LNCaP clone FGC (cell line): ENCODE results near the gene CPN2.

Source experiments
- DNase-seq: peaks from one replicate; pipeline ENCODE4 v3.0.0-alpha.2; 2011; ENCODE audit warnings: low read depth
- H3K4me3 ChIP-seq: 2 replicates; pipeline ENCODE4 v1.5.1; 2011; ENCODE audit warnings: mild to moderate bottlenecking, low read depth, low read length, control low read depth
- TF ChIP-seq, protein P1 (sequence below): IDR thresholded peaks from 2 replicates; pipeline ENCODE4 v1.5.1; 2012; ENCODE audit warnings: mild to moderate bottlenecking; ENCODE audit not compliant: control insufficient read depth, insufficient read depth; ENCODE audit errors: extremely low read depth

The CPN2 gene

DNA sequence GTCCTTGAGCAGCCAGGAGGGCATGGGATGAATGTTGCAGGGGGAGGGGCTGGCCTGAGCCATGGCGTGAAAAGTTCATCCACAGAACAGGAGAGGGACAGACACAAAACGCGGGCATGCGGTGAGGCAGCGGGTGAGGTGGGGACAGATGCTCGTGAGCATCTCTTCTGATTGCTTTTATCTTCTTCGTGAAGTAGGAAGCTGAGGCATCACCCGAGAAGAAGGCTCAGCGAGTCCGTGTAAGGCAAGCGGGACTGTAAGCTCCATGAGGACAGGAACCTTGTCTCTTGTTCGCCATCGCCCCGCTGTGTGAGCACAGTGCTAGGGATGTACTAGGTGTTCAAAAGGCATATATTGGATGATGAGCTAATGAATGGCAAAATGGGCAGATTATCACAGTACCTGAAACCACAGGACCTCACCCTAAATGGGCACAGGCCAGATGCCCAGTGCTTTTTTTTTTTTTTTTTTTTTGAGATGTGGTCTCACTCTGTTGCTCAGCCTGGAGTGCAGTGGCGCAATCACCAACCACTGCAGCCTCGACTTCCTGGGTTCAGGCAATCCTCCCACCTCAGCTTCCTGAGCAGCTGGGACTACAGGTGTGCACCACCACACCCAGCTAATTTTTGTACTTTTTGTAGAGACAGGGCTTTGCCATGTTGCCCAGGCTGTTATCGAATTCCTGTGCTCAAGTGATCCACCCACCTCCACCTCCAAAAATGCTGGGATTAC, 46.8 kb downstream of the CPN2 start:
- H3K4me3 ChIP-seq, result no peak overlapping the region
- DNase-seq, result no peak
- TF ChIP-seq, protein P1, sequence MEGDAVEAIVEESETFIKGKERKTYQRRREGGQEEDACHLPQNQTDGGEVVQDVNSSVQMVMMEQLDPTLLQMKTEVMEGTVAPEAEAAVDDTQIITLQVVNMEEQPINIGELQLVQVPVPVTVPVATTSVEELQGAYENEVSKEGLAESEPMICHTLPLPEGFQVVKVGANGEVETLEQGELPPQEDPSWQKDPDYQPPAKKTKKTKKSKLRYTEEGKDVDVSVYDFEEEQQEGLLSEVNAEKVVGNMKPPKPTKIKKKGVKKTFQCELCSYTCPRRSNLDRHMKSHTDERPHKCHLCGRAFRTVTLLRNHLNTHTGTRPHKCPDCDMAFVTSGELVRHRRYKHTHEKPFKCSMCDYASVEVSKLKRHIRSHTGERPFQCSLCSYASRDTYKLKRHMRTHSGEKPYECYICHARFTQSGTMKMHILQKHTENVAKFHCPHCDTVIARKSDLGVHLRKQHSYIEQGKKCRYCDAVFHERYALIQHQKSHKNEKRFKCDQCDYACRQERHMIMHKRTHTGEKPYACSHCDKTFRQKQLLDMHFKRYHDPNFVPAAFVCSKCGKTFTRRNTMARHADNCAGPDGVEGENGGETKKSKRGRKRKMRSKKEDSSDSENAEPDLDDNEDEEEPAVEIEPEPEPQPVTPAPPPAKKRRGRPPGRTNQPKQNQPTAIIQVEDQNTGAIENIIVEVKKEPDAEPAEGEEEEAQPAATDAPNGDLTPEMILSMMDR, result no peak

DNA sequence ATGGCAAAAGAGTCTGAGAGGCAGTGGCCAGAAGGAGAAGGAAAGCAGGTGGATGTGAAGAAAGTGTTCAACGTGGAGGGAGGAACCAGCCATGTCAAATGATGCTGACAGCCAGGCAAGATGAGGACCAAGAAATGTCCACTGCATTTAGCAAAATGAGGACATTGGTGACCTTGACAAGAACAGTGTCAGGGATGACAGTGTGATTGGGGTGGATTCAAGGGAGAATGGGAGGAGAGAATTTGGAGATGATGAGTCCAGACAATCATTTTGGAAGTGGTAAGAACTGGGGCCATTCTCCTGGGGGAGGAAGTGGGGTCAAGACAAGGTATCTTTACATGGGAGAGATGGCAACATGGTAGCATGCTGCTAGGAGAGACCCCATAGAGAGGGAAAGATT, 47.4 kb downstream of the CPN2 start:
- TF ChIP-seq, protein P1, result no peak
- DNase-seq, result no peak

DNA sequence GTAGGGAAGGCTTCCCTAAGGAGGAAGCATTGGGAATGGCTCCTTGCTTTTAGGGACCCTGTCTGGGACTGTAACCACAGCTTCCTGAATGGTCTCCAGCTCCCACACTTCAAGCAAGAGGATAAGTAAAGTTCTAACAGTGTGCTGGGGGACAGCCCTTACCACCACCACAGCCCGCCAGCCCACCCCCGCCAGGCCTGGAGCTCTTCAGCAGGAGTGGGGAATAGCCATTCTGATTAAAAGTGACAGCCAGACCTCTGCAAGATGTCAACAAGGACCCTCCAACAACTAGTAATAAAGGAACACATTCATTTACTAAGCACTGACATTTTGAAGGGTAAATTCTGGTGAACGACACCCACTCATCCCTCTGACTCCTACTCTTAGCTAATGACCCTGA, 49.4 kb downstream of the CPN2 start:
- no peak for DNase-seq
- no peak overlapping the region for H3K4me3 ChIP-seq

More for the DNA sequence above, 47.4 kb downstream of the CPN2 start:
- H3K4me3 ChIP-seq, result no peak overlapping the region

DNA sequence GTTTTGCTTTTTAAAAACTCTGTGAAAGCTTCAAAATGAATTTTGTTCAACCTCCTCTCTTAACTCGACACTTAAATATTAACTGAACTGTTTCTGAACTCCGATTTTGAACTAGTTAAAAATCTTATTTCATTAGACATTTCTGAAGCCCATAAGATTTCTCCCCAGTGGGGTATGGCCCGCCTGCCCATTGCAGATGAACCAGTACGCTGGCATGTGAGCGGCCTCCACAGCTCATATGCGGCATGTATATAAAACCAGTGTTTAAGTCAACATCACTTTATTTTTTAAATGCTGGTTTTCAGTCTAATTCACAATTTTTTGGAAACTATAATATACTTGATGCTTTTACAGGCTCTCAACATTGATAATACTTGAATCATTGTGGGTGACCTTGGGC, 50.2 kb downstream of the CPN2 start:
- TF ChIP-seq, protein P1, result no peak
- H3K4me3 ChIP-seq, result no peak overlapping the region

More for the DNA sequence above, 49.4 kb downstream of the CPN2 start:
- TF ChIP-seq, protein P1, result no peak

DNA sequence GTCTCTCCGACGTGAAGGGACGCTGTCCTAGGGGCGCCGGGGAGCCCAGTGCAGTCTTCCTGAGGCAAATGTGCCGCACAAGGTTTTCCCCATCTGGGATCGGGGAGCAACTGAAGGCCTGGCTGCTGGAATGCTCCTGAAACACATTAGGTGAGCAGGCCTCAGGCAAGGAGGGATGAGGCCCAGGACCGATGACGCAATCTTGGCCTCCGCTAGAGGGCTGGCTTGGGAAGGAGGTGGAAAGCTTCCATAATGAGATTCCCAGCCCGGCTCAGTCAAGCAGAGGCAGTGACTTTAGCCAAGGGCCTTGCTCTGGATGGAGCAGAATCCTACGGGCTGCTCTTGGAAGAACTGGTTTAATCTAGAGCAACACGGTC, 50.8 kb downstream of the CPN2 start:
- H3K4me3 ChIP-seq, result no peak overlapping the region
- DNase-seq, result no peak
- TF ChIP-seq, protein P1, result no peak

More for the DNA sequence above, 50.2 kb downstream of the CPN2 start:
- DNase-seq, result no peak

DNA sequence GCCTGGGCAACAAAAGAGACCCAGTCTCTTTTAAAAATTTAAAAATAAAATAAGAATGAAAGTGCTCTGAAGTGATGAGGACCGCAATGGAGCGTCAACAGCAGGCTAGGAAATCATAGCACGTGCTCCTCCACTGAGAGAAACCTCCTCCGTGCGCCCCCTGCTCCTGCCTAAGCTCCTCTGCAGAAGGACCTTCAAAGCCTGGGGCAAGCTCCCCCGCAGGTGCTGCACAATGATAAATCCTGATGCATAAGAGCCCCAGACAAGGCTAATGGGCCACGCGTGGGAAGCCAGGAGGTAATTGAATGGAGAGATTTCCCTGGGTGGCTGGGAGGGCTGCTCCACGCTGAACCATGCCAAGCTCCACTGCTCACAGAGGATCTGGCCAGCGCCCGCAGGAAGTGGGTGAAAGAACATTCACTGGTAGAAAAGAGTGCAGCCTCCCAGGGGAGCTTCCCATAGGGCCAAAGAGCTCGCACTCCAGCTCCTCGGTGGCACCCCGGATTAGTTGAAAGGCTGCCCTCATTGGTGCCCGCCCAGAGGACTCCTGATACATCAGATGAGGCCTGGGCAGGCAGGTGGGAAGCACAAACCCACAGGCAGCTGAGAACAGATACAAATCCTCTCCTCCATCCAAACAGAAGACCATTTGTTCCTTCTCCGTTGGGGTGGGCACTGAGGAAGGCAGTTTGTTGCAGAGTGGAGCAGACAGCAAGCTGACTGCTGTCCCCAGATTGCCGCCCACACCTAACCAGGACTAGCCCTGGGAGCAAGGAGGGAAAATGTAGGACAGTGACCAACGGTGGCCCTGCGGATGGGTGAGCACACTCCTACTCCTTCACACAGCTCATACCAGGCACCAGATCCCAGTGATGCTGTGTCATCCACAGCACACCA, 52.5 kb downstream of the CPN2 start:
- no peak for DNase-seq
- TF ChIP-seq, protein P1, result no peak
- H3K4me3 ChIP-seq, result no peak overlapping the region
